Stimulated activated CD4-positive, alpha-beta T cell treated with anti-CD3 and anti-CD28 coated beads, TNF-alpha, amount 100 ng/mL, for 1 hour (primary cell): ENCODE data around the gene CYP27C1.
"Not testable (repeated sequence)": the region's sequence is repeated elsewhere in the genome, so short reads cannot be mapped to it uniquely, and the experiment has no call there.

Source experiments
- DNase-seq, 3 donors: peaks; one replicate each; pipeline ENCODE4 v3.0.0-alpha.2; 2020; ENCODE audit warnings: low read depth in 3 of 3, low spot score in 1 of 3

CYP27C1 gene

DNA sequence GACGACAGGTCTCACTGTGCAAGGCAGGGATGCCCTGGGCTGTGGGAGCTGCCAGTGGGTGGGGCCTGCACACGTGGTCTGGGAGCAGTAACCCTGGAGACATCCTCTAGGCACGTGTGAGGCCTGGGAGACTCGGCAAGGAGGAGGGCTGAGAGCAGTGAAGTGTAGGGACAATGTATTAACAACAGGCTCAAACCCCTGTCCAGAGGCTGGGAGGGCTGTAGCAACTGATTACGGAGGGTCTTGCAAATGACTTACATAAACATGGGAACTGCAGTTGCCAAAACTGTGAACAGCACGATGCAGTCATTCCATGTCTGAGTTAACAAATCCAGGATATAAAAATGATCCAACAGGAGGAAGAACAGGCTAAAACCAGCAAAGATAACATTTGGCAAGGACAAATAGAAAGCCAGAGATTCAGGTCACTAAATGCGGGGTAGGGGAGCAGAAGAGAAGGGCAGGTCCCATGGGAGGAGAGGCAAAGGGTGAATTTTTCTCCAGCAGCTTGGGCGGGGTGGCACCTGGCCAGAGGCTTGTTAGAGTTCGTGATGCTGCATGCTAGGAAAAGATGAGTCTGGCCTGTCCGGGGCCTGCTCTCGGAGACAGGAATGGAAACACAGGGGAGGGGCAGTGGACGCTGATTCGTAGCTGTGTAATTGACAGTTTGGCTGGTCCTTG, 44.9 kb downstream of the CYP27C1 start:
- DNase-seq, result no peak

DNA sequence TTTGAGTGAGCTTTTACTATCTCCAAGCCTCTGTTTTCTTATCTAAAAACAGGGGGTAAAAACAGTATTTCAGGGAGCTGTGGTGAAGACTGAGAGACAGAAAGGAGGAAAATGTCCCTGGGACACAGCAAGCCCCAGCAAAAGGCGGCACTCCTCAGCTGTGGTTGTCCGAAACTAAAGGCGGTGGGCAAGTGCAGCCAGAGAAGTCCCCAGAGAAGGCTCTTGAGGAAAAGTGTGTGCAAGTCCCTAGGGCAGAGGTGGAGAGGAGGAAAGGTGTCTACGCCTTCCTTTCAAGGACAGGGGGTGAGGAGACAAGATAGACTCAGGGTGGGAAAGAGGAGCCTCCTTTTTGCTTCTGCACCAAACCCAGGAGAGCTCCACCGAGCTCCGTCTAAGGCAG, 45.5 kb downstream of the CYP27C1 start:
- no peak for DNase-seq

- no peak for DNase-seq
Measured at GRCh38 chr2:127174136-127174535, 46.0 kb downstream of the CYP27C1 start.

DNA sequence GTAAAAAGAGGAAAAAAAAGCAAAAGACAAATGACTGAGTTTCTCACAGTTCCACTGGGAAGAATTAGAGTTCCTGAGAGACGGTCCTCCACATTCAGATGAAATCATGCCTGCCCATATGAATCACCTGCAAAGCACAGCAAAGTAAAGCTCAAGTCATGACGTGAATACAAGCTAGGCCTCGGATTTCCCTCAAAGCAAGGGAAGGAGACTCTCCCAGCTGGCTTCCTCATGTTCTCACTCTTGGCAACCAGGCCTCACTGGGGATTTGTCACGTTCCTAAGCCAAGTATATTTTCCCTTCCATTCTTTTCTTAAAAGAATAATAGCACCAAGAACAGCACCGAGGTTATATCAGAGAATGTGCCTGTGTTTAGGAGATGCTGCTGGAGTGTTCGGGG, 47.0 kb downstream of the CYP27C1 start:
- DNase-seq, result no peak

DNA sequence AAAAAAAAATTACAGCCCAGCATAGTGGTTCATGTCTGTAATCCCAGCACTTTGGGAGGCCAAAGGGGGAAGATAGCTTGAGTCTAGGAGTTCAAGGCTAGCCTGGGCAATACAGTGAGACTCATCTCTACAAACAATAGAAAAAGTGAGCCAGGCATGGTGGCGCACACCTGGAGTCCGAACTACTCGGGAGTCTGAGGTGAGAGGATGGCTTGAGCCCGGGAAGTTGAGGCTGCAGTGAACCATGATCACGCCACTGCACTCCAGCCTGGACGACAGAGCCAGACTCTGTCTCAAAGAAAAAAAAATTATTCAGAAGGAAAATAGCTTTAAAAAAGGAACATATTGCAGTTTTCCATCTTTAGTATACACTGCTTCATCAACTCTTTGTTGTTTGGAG, 47.8 kb downstream of the CYP27C1 start:
- no peak for DNase-seq

DNA sequence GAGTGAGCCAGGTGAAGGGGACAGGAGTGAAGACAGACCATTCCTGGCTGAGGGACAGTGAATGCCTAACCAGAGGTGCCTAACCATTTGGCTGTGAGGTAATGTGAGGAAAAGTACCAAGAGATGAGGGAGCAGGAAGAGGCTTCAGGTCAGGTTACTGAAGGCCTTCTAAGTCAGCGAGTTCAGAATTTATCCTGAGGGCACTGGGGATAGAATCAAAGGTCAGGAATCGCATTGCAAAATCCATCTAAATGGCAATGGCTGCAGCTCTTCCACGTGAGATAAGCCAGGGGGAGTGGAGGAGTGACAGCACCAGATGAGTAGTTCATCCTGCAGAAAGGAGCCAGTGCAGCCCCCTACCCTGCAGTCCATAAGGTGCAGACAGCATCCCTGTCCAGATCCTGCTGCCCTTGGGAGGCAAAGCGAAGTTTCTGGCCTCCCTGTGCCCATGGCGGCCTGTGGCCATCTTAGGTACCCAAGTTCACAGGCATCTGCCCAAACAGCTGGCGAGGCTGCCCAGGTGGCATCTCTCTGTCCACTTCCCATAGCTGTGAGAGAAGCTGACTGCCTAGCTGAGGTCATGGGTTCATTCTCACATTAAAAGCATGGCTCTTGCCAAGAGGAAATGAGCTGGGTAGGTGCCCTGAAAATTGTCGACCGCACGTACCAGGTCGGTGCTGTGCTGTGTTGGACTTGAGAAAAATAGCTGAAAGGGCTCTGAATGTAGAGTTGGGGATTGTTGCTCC, 49.5 kb downstream of the CYP27C1 start:
- no peak for DNase-seq

GRCh38 chr2:127170021-127170420, 50.1 kb downstream of the CYP27C1 start:
- DNase-seq, result no peak

DNA sequence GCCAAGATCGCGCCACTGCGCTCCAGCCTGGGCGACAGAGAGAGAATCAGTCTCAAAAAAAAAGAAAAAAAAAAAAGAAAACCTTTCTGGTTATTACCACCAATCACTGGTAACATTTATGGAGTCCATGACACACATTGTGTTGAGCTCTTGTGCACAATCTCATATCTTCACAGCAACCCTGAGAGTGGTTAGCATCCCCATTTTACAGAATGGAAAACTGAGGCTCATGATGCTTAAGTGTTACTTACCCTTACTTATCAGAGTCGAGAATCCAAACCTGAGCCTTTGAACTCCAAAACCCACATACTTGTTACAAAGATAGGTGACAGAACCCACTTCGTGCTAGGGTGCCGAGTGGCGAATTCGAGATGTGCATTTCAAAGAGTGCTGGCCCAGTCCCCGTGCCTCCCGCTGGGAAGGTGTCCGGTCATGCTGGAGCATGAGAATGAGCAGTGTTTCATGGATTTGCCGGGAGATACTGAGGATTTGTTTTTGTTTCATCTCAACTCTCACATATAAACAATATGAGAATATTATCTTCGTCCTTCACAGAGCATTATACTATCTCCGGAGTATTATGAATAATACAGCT, 50.9 kb downstream of the CYP27C1 start:
- no peak for DNase-seq

DNA sequence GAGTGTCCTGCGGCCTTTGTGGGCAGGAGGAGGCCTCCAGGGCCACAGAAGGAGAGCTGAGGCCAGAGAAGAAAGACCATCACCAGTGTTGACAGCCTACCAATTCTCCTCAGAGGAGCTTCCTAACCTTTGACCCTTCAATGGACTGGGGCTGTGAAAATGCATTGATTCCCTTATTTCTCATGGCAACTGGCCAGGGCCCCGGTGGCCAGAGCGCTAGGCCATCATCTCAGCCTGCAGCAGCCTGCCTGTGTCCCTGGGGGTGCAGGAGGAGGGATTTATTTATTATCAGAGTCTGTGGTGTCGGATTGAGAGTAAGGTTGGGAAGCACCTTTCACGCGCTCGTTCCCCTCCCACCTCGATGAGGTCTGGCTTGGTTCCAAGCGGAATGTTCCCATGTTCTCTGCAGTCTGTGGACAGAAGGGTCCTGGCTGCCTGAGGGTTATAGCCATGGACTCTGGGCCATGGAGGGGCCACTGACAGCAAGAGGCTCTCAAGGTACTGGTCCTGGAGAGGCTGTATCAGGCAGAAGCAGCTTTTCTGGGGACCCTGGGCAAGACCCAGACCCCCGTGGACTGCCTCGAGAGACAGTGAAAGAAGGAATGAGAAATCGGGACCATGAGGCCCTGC, 53.8 kb downstream of the CYP27C1 start:
- DNase-seq, result no peak

DNA sequence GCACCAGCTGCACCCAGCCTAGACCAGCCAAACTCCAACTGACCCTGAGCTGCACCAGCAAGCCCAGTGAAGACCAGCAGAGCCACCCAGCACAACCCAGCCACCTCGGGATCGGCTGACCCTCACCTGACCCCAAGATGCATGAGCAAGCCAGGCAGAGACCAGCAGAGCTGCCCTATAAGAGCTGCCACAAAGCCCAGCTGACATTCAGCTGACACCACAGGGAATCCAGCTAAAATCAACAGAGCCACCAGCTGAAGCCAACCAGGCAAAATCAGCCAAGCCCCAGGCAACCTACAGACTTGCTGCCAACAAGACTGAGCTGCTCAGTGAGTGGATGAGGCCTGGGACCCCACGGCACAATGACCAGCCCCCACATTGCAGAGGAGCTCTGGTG, 54.6 kb downstream of the CYP27C1 start:
- DNase-seq, result no peak

GRCh38 chr2:127164761-127165538, 55.1 kb downstream of the CYP27C1 start:
- DNase-seq, result no peak

DNA sequence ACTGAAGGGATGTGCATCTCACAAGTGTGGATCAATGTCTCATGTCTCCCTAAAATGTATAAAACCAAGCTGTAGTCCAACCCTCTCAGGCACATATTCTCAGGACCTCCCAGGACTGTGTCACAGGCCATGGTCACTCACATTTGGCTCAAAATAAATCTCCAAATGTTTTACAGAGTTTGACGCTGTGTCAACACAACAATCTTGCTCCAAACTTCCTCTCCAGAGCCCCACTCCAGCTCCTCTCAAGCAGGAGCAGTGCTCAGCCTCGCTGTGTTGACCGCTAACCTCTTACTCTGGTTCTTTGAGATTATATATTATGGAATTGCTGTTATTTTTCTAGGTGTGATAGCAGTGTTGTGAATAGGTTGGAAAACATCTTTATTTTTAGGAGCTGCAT, 56.2 kb downstream of the CYP27C1 start:
- DNase-seq, result no peak

GRCh38 chr2:127163090-127163406, 57.1 kb downstream of the CYP27C1 start:
- not testable (repeated sequence) for DNase-seq

GRCh38 chr2:127162261-127163089, 57.6 kb downstream of the CYP27C1 start:
- DNase-seq, result no peak

DNA sequence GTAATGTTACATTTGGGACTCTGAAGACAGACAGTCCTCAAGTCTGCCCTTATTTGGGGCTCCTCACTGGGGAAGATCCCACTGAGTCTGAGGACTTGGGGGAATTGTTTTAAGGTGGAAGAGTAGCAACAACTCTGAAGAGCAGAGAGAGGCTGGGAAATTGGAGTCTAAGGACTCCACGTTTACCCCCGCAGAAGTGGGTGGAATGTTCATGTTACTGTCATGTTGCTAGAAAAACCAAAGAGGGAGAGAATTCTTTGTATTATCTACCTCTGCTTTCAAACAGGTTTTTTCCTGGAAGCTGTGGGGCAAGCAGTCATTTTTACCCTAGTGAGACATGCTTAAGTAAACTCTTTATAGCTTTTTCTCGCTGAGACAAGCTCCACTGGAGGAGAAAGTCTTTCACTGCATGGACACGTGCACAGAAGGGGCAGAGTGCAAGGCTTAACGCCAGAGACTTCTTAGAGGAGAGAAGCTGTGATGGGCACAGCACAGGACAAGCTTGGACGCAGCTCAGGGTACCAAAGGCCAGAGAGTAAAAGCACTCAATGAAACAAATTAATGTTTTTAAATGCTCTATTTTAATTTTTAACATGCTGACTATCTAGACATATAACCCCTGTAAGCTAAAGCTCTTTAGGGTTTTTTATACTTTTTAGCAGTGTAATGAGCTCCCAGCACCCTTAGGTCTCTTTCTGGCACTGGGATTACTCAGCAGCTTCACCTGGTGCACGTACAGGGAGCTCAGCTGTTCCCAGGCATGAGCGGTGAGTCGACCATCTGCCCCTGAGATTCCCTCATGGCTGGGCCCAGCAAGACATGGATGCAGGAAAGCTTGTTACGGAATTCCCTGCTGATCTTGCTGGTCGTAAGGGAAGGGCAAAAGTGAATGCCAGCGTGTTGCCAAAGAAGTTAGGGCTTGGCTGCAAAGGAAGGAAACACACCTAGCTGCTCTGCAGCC, 58.6 kb downstream of the CYP27C1 start:
- DNase-seq, result no peak

DNA sequence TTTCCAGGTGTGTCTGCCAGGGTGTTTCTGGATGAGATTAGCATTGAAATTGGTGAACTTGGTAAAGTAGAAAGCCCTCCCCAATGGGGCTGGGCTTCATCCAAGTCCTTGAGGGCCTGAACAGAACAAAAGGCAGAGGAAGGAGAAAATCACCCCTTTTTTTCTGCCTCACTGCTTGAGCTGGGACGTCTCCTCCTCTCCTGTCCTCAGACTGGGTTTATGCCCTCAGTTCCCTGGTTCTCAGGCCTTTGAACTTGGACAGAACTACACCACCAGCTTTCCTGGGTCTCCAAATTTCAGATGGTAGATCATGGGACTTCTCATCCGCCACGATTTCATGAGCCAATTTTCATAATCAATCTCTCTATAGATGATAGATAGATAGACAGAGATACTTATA, 59.4 kb downstream of the CYP27C1 start:
- DNase-seq, result no peak

GRCh38 chr2:127159543-127159942, 60.6 kb downstream of the CYP27C1 start:
- DNase-seq, result no peak

DNA sequence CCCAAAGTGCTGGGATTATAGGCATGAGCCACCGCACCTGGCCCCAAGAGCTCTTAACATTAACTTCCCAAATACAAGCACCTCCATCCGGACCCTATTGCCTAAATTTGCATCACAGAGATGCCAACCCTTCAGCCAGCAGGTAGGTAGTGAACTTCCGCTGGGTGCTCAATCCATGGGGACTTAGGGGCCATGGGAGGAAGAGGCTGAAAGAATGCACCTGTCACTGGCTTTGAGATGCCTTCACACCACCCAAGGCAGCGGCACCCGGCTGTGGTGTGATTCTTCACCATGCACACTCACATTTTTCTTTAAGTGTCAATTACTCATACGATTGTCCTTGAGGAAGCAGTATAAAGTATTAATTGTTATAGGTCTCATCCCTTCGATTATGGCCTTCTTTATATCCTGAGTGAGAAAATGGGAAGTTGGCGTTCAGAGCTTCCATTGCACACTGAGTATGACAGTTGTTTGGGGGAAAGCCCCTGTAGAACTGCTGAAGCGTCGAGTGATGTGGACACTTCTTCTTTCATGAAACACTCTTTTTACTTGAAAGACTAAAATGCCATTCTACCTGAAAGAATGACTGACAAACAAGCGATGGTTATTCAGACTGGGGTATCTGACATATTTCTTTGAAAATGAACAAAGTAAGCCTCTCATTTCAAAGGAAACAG, 61.3 kb downstream of the CYP27C1 start:
- no peak for DNase-seq
